ENCODE results near the gene ST7L.

ST7L gene

DNA sequence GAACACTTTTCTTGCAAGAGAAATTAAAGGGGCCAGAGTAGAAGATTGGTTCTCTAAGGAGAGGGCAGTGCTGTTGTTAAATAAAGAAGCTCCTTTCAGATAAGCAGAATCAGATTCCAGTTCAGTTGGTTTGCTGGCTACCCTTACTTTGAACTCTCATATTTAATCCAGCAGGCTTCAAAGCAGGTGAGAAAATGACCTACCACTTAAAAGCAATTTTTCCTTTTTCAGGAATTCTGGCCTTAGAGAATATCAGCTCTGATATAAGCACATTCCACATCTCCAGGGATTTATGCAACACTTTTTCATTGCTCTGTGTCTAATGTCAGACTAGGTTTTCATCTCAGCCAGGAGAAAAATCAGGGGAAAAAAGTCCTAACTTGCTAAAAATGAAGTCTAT is 81.5 kb downstream of the ST7L start:
- Histone ChIP-seq H3K36me3 (ENCODE audit: control insufficient read depth, insufficient read depth, low read length) (peaks cover 5% of the 10 kb centered on the region), H3K27me3 (ENCODE audit: control insufficient read depth, insufficient read depth, low read length) (no peaks in the 10 kb centered on the region), H3K27ac (ENCODE audit: low read depth, low read length) (no peak overlapping the region), H3K4me1 (ENCODE audit: control insufficient read depth, insufficient read depth, low read length) (no peaks in the 10 kb centered on the region), H3K4me3 (ENCODE audit: low read length) (no peak overlapping the region), H3K9ac (ENCODE audit: low read length) (no peak overlapping the region)

DNA sequence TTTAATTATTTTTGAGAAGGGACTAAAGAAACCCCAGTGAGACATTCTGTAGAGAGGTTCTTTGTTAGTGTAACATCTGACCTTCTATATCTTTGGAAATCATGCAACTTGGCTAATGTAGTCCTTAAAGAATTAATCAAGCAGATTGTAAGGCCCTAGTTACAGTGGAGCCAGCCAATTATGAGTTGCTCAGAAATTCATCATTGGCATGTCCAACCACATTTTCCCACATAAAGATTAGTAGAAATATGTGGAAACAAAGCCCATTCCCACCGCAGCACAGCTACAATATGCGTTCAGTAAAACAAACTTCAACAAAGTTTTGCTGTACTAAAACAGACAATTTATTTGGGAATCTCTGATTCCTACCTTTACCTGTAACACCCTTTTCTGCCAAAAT is 82.4 kb downstream of the ST7L start:
- H3K27me3 ChIP-seq (ENCODE audit: control insufficient read depth, insufficient read depth, low read length): no peaks in the 10 kb centered on the region
- H3K27ac ChIP-seq (ENCODE audit: low read depth, low read length): no peak overlapping the region
- no peaks in the 10 kb centered on the region for H3K4me1 ChIP-seq (ENCODE audit: control insufficient read depth, insufficient read depth, low read length)
- no peak overlapping the region for H3K9ac ChIP-seq (ENCODE audit: low read length)
- H3K36me3 ChIP-seq (ENCODE audit: control insufficient read depth, insufficient read depth, low read length): peaks cover 2% of the 10 kb centered on the region
- no peak overlapping the region for H3K4me3 ChIP-seq (ENCODE audit: low read length)

DNA sequence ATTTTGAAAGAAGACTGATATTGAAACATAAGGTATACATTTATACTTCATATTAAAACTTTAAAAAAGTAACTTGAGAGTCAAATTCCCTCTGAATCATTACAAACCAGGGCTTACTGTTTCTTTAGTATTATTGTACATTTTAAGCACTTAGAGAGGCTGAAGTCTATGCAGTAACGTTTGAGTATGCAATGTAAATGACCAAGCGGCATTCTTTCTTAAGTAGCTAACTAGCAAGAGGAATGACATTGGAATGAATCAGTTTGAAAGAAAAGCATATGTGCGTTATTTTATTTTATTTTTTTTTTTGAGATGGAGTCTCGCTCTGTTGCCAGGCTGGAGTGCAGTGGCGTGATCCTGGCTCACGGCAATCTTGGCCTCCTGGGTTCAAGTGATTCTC is 85.9 kb downstream of the ST7L start:
- H3K36me3 ChIP-seq (ENCODE audit: control insufficient read depth, insufficient read depth, low read length): no peaks in the 10 kb centered on the region
- no peaks in the 10 kb centered on the region for H3K27me3 ChIP-seq (ENCODE audit: control insufficient read depth, insufficient read depth, low read length)
- no peak overlapping the region for H3K27ac ChIP-seq (ENCODE audit: low read depth, low read length)
- no peak overlapping the region for H3K9ac ChIP-seq (ENCODE audit: low read length)
- H3K4me3 ChIP-seq (ENCODE audit: low read length): no peak overlapping the region
- no peaks in the 10 kb centered on the region for H3K4me1 ChIP-seq (ENCODE audit: control insufficient read depth, insufficient read depth, low read length)

DNA sequence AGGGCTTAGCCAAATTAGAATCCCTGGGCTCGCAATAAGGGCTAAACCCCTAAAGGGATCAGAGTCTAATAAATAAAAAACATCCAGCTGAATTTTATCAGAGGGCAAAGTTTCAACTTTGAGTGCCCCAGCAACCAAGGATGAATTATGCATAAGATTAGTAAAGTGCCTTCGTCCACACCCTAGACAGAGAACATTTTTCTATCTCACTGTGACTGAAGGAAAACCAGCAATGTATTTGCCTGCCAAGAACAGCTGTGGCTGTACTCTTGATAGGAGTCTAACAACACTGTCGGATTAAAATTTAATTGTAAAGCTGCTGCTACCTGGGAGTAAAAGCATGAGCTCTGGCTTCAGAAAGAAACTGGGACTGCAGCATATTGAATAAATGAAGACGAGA is 86.9 kb downstream of the ST7L start:
- Histone ChIP-seq H3K36me3 (ENCODE audit: control insufficient read depth, insufficient read depth, low read length) (no peaks in the 10 kb centered on the region), H3K9ac (ENCODE audit: low read length) (no peak overlapping the region), H3K4me3 (ENCODE audit: low read length) (no peak overlapping the region), H3K4me1 (ENCODE audit: control insufficient read depth, insufficient read depth, low read length) (no peaks in the 10 kb centered on the region), H3K27me3 (ENCODE audit: control insufficient read depth, insufficient read depth, low read length) (no peaks in the 10 kb centered on the region), H3K27ac (ENCODE audit: low read depth, low read length) (no peak overlapping the region)

DNA sequence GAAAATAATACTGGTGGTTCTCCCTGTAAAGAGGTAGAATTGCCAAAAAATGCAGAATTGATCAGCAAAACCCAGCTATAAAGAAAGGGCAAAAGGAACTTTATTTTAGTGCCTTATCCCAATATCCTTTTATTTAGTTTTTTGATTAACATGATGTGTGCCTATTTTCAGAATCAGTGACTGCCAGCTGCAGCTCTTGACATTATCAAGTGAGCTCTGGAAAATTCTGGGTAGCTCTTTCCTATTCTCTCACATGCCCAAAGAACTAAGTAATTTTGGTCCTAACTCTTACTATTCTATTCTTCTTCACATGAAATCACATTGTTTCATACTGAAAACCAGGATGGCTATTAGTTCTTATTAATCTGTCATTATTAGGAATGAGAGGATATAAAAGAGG is 88.1 kb downstream of the ST7L start:
- H3K27me3 ChIP-seq (ENCODE audit: control insufficient read depth, insufficient read depth, low read length): no peaks in the 10 kb centered on the region
- no peak overlapping the region for H3K9ac ChIP-seq (ENCODE audit: low read length)
- no peaks in the 10 kb centered on the region for H3K4me1 ChIP-seq (ENCODE audit: control insufficient read depth, insufficient read depth, low read length)
- H3K36me3 ChIP-seq (ENCODE audit: control insufficient read depth, insufficient read depth, low read length): no peaks in the 10 kb centered on the region
- no peak overlapping the region for H3K27ac ChIP-seq (ENCODE audit: low read depth, low read length)
- no peak overlapping the region for H3K4me3 ChIP-seq (ENCODE audit: low read length)

DNA sequence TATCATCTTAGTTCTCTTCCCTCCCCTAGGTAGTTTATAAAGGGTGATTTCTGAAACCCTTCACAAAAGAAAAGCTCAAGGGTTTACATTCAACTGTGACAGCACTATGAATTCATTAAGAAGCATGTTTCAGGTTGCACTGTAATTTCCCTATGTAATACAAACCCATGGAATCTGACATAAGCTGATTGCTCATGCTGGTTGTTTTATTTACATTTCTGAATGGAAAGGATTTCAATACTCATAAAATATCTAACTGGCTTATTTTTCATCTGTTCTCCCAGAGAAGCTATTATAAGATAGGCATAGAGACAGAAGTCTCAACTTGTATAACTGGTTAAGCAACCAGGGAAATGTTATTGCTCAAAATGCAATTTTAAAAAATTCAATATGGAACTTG is 89.6 kb downstream of the ST7L start:
- no peak overlapping the region for H3K4me3 ChIP-seq (ENCODE audit: low read length)
- H3K9ac ChIP-seq (ENCODE audit: low read length): no peak overlapping the region
- H3K27me3 ChIP-seq (ENCODE audit: control insufficient read depth, insufficient read depth, low read length): no peaks in the 10 kb centered on the region
- no peaks in the 10 kb centered on the region for H3K36me3 ChIP-seq (ENCODE audit: control insufficient read depth, insufficient read depth, low read length)
- H3K27ac ChIP-seq (ENCODE audit: low read depth, low read length): no peak overlapping the region
- H3K4me1 ChIP-seq (ENCODE audit: control insufficient read depth, insufficient read depth, low read length): no peaks in the 10 kb centered on the region

DNA sequence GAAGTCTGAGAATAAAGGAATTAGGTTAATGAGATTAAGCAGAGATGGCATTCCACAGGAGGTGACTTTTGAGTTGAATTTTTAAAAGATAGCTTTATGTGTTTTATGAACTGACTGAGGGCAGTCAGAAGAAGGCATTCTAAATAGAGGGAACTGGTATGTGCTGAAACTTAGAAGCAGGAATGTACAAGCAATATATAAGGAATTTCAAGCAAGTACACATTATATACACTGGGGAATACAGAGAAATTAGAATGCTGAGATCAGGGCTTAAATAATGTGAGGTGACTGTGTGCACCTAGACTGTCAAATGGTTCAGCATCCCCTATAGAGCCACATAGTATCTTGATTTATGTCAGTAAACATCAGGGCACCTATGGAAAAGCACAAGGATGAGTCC is 90.9 kb downstream of the ST7L start:
- no peaks in the 10 kb centered on the region for H3K4me1 ChIP-seq (ENCODE audit: control insufficient read depth, insufficient read depth, low read length)
- no peaks in the 10 kb centered on the region for H3K27me3 ChIP-seq (ENCODE audit: control insufficient read depth, insufficient read depth, low read length)
- H3K4me3 ChIP-seq (ENCODE audit: low read length): no peak overlapping the region
- H3K27ac ChIP-seq (ENCODE audit: low read depth, low read length): no peak overlapping the region
- peaks cover 3% of the 10 kb centered on the region for H3K36me3 ChIP-seq (ENCODE audit: control insufficient read depth, insufficient read depth, low read length)
- H3K9ac ChIP-seq (ENCODE audit: low read length): no peak overlapping the region

DNA sequence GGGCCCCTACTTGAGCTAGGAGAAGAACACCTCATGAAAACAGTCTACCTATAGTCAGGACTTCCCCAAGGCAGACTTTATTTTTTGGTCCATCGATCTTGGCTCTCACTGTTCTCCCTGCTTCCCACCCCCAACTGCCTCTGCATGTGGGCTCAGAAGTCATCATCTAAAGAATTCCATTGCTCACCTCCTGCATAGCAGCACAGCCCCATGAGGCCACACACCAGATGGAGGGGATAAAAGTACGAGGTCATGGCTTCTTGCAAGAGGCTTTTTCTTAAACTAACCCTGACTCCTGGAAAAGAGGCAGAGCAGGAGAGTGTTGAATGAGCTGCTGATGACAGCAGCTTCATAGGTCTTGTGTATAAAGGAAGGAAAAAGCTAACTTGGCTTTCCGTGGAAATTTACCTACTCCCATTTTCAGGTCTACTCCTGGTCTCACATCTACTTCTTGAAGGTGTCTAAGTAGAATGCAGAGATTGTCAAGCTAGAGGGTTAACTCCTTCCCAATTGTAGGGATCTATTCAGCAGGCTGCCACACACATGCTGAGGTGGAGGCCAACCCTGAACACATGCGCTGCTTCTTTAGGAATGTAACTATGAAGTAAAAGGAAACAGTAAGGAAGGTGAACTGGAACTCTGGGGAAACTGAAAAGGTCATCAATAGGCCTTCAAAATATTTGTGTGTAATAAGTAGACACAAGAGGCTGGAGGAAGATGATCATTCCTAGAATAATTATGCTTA is 91.5 kb downstream of the ST7L start:
- Histone ChIP-seq H3K4me1 (ENCODE audit: control insufficient read depth, insufficient read depth, low read length) (no peaks in the 10 kb centered on the region), H3K36me3 (ENCODE audit: control insufficient read depth, insufficient read depth, low read length) (peaks cover 3% of the 10 kb centered on the region), H3K27ac (ENCODE audit: low read depth, low read length) (no peak overlapping the region), H3K9ac (ENCODE audit: low read length) (no peak overlapping the region), H3K4me3 (ENCODE audit: low read length) (no peak overlapping the region), H3K27me3 (ENCODE audit: control insufficient read depth, insufficient read depth, low read length) (no peaks in the 10 kb centered on the region)

DNA sequence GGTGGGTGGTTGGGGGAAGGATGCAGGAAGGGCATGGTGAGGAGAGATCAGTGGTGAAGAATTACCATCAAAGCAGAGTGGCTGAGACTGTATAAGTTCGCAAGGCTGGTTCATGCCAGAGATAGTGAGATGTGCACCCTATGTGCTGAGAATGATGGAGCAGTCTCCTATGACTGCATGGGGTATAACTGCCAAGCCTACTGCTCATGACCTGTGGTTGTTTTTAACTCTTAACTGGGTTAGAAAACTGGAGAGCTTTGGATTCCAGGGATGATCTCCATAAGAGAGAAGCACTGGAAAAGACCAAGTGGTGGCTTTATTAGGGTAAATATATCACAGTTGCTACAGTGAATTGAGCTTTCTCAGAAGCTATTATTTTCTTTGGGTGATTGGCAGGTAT is 94.0 kb downstream of the ST7L start:
- no peak overlapping the region for H3K9ac ChIP-seq (ENCODE audit: low read length)
- no peaks in the 10 kb centered on the region for H3K4me1 ChIP-seq (ENCODE audit: control insufficient read depth, insufficient read depth, low read length)
- H3K4me3 ChIP-seq (ENCODE audit: low read length): no peak overlapping the region
- H3K36me3 ChIP-seq (ENCODE audit: control insufficient read depth, insufficient read depth, low read length): peaks cover 3% of the 10 kb centered on the region
- H3K27ac ChIP-seq (ENCODE audit: low read depth, low read length): no peak overlapping the region
- no peaks in the 10 kb centered on the region for H3K27me3 ChIP-seq (ENCODE audit: control insufficient read depth, insufficient read depth, low read length)

DNA sequence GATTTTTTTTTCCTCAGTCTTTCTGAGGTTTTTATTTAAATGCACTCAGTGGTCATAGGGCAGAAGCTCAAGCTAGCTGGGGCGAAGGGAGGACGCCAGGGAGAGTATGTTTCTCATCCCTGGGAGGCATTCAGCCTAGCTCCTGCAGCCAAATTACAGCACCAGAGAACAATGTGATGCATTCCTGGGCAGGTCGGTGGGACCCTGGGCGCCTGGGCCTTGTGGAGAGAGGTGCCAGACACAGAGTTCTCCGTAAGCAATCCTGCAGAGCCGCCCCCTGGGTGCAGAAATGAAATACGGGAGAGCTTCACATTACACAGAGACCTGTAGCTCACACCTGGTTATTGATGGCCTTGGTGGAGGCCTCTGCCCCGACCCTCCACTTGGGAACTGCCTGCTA is 94.7 kb downstream of the ST7L start:
- H3K27ac ChIP-seq (ENCODE audit: low read depth, low read length): no peak overlapping the region
- no peak overlapping the region for H3K9ac ChIP-seq (ENCODE audit: low read length)
- no peak overlapping the region for H3K4me3 ChIP-seq (ENCODE audit: low read length)
- H3K36me3 ChIP-seq (ENCODE audit: control insufficient read depth, insufficient read depth, low read length): peaks cover 3% of the 10 kb centered on the region
- no peaks in the 10 kb centered on the region for H3K4me1 ChIP-seq (ENCODE audit: control insufficient read depth, insufficient read depth, low read length)
- no peaks in the 10 kb centered on the region for H3K27me3 ChIP-seq (ENCODE audit: control insufficient read depth, insufficient read depth, low read length)

DNA sequence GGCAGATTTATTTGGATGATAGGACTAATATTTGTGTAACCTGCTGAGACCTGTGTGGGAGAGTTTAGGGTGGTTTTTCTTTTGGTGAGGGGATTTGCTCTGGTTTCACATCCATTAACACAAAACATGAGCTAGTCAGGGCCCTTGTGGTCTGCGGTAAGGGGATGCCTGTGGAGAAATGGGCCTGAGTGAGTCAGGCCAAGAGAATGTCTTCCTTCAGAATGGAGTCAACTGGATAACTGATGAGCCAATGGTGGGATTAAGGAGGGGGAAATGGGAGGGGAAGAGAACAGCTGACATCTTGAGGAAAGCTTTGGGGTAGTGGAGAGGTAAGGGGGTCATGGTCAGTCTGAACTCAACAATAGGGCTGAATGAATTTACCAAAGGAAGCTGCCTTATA is 96.3 kb downstream of the ST7L start:
- no peaks in the 10 kb centered on the region for H3K4me1 ChIP-seq (ENCODE audit: control insufficient read depth, insufficient read depth, low read length)
- no peak overlapping the region for H3K4me3 ChIP-seq (ENCODE audit: low read length)
- H3K27ac ChIP-seq (ENCODE audit: low read depth, low read length): no peak overlapping the region
- H3K27me3 ChIP-seq (ENCODE audit: control insufficient read depth, insufficient read depth, low read length): no peaks in the 10 kb centered on the region
- H3K9ac ChIP-seq (ENCODE audit: low read length): no peak overlapping the region
- peaks cover 3% of the 10 kb centered on the region for H3K36me3 ChIP-seq (ENCODE audit: control insufficient read depth, insufficient read depth, low read length)

DNA sequence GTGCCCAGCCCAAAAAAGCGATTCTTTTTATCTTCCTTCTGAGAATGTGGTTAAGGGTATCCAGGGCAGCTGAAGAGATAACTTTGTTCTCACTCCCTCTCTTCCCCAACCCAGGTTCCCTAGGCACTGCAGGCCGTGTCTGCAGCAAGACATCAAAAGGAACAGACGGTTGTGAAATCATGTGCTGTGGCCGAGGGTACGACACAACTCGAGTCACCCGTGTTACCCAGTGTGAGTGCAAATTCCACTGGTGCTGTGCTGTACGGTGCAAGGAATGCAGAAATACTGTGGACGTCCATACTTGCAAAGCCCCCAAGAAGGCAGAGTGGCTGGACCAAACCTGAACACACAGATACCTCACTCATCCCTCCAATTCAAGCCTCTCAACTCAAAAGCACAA is 98.8 kb downstream of the ST7L start:
- Histone ChIP-seq H3K4me3 (ENCODE audit: low read length) (no peak overlapping the region), H3K9ac (ENCODE audit: low read length) (no peak overlapping the region), H3K27me3 (ENCODE audit: control insufficient read depth, insufficient read depth, low read length) (no peaks in the 10 kb centered on the region), H3K27ac (ENCODE audit: low read depth, low read length) (no peak overlapping the region), H3K4me1 (ENCODE audit: control insufficient read depth, insufficient read depth, low read length) (no peaks in the 10 kb centered on the region), H3K36me3 (ENCODE audit: control insufficient read depth, insufficient read depth, low read length) (peaks cover 3% of the 10 kb centered on the region)

DNA sequence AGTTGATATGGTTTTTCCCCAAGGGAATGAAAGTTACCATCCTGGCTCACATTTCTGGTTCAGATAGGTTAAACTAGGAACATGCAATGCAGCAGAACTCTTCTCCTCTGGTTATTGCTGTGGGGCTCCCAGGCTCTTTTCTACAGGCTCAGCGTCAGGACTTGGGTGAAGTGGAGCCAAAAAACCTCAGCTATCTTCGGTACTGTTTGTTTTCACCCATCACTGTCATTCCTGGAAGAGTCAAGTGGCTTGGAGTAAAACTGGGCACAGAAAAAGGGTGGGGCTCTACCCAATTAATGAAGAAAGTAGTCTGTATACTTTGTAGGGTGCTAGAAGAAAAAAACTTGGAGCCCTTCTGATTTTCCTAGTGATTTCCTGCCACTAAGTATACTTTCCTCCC is 100.8 kb downstream of the ST7L start:
- Histone ChIP-seq H3K27ac (ENCODE audit: low read depth, low read length) (no peak overlapping the region), H3K27me3 (ENCODE audit: control insufficient read depth, insufficient read depth, low read length) (no peaks in the 10 kb centered on the region), H3K9ac (ENCODE audit: low read length) (no peak overlapping the region)

More for the DNA sequence above, 100.8 kb downstream of the ST7L start:
- Histone ChIP-seq H3K4me3 (ENCODE audit: low read length) (no peak overlapping the region), H3K36me3 (ENCODE audit: control insufficient read depth, insufficient read depth, low read length) (no peaks in the 10 kb centered on the region), H3K4me1 (ENCODE audit: control insufficient read depth, insufficient read depth, low read length) (no peaks in the 10 kb centered on the region)
